ENCODE data around the gene MCAM.
A peak's percentile ranks its signal among the peaks of the same experiment; 100 is the strongest.

Gene MCAM

GRCh38 chr11:119306373-119306890 lies 10.5 kb downstream of the MCAM start:
- peak; percentile 46 for DNase-seq (ENCODE audit: low read depth)

GRCh38 chr11:119305556-119306372 lies 11.2 kb downstream of the MCAM start:
- DNase-seq (ENCODE audit: low read depth) = no peak

GRCh38 chr11:119303227-119303718 lies 13.7 kb downstream of the MCAM start:
- peak; percentile 24 for DNase-seq (ENCODE audit: low read depth)

GRCh38 chr11:119300198-119300964 lies 16.5 kb downstream of the MCAM start:
- no peak for DNase-seq (ENCODE audit: low read depth)

- no peak for DNase-seq (ENCODE audit: low read depth)
Measured at GRCh38 chr11:119299416-119299815, 17.5 kb downstream of the MCAM start.

- DNase-seq (ENCODE audit: low read depth) = peak; percentile 18
Measured at GRCh38 chr11:119298726-119299125, 18.2 kb downstream of the MCAM start.

- no peak for DNase-seq (ENCODE audit: low read depth)
Measured at GRCh38 chr11:119297938-119298337, 19.0 kb downstream of the MCAM start.

GRCh38 chr11:119295178-119295577 lies 21.8 kb downstream of the MCAM start:
- DNase-seq (ENCODE audit: low read depth) = peak; percentile 27

- DNase-seq (ENCODE audit: low read depth) = no peak
Measured at GRCh38 chr11:119293461-119293860, 23.5 kb downstream of the MCAM start.

GRCh38 chr11:119290894-119291497 lies 25.9 kb downstream of the MCAM start:
- DNase-seq (ENCODE audit: low read depth) = no peak

GRCh38 chr11:119288219-119288618 lies 28.7 kb downstream of the MCAM start:
- no peak for DNase-seq (ENCODE audit: low read depth)

GRCh38 chr11:119285431-119285830 lies 31.5 kb downstream of the MCAM start:
- no peak for DNase-seq (ENCODE audit: low read depth)

GRCh38 chr11:119284344-119285157 lies 32.4 kb downstream of the MCAM start:
- peak; percentile 57 for DNase-seq (ENCODE audit: low read depth)

GRCh38 chr11:119282495-119282894 lies 34.4 kb downstream of the MCAM start:
- no peak for DNase-seq (ENCODE audit: low read depth)

GRCh38 chr11:119277660-119278059 lies 39.3 kb downstream of the MCAM start:
- DNase-seq (ENCODE audit: low read depth) = no peak

GRCh38 chr11:119273721-119274120 lies 43.2 kb downstream of the MCAM start:
- DNase-seq (ENCODE audit: low read depth) = no peak

GRCh38 chr11:119267645-119268044 lies 49.3 kb downstream of the MCAM start:
- DNase-seq (ENCODE audit: low read depth) = no peak

GRCh38 chr11:119266517-119267255 lies 50.2 kb downstream of the MCAM start:
- DNase-seq (ENCODE audit: low read depth) = no peak

- no peak for DNase-seq (ENCODE audit: low read depth)
Measured at GRCh38 chr11:119266063-119266462, 50.9 kb downstream of the MCAM start.

- DNase-seq (ENCODE audit: low read depth) = peak; percentile 44
Measured at GRCh38 chr11:119263352-119263940, 53.5 kb downstream of the MCAM start.

Measured in EH (cell line).